BE2C (cell line): ENCODE results near the gene MT1A.

Experiments
- DNase-seq: peaks from one replicate; pipeline ENCODE4 v3.0.0-alpha.2; 2020
- H3K27me3 ChIP-seq: fragments of 250-450 bp; sonication (Bioruptor Pico); 2 replicates; pipeline ENCODE4 v1.5.1; 2020; ENCODE audit warnings: mild to moderate bottlenecking
- H3K36me3 ChIP-seq: fragments of 250-450 bp; sonication (Bioruptor Pico); 2 replicates; pipeline ENCODE4 v1.5.1; 2020; ENCODE audit warnings: mild to moderate bottlenecking
- H3K4me1 ChIP-seq: fragments of 250-450 bp; sonication (Bioruptor Pico); 2 replicates; pipeline ENCODE4 v1.5.1; 2020
- H3K4me3 ChIP-seq: 2 replicates; pipeline ENCODE4 v1.5.1; 2011; ENCODE audit warnings: low read depth, low read length
- H3K9me3 ChIP-seq: fragments of 250-450 bp; sonication (Bioruptor Pico); 2 replicates; pipeline ENCODE4 v1.5.1; 2020
- TF ChIP-seq, protein P1 (sequence below): IDR thresholded peaks from 2 replicates; pipeline ENCODE4 v1.5.1; 2012; ENCODE audit warnings: mild to moderate bottlenecking, low read depth, low read length

The MT1A gene

DNA sequence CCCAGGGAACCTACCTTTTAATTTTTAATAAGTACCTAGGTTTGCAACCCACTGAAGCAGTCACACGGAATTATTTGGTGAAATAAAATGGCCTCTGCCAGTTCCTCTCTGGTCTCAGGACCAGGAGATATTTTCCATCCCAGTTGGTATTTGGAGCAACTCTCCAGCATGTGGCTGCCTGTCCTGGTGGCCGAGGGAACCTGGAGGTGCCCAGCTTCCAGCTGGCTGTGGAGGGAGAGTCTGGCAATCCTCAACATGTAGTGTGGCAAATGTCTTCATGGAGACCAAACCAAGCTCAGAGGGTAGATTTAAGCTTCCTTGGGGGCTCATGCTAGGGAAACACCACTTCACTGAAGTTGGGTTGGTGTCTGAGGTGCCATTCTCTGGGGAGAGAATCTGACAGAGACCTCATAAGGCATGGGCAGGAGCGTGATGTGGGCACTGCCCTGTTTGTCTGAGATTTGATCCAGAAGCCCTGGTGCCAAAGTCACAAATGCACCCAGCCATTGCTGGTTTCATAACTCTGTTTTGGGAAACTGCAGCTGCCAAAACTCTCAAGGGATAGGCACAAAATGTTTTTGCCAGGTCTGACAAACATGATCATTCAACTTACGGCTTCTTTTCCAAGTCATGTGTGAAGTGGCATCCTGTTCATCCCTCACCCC is 46.6 kb downstream of the MT1A start:
- no peaks in the 10 kb centered on the region for H3K36me3 ChIP-seq
- H3K9me3 ChIP-seq, result no peaks in the 10 kb centered on the region
- TF ChIP-seq, protein P1, sequence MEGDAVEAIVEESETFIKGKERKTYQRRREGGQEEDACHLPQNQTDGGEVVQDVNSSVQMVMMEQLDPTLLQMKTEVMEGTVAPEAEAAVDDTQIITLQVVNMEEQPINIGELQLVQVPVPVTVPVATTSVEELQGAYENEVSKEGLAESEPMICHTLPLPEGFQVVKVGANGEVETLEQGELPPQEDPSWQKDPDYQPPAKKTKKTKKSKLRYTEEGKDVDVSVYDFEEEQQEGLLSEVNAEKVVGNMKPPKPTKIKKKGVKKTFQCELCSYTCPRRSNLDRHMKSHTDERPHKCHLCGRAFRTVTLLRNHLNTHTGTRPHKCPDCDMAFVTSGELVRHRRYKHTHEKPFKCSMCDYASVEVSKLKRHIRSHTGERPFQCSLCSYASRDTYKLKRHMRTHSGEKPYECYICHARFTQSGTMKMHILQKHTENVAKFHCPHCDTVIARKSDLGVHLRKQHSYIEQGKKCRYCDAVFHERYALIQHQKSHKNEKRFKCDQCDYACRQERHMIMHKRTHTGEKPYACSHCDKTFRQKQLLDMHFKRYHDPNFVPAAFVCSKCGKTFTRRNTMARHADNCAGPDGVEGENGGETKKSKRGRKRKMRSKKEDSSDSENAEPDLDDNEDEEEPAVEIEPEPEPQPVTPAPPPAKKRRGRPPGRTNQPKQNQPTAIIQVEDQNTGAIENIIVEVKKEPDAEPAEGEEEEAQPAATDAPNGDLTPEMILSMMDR, result no peak
- H3K4me1 ChIP-seq, result no peaks in the 10 kb centered on the region
- DNase-seq, result no peak
- no peak overlapping the region for H3K4me3 ChIP-seq
- H3K27me3 ChIP-seq, result no peaks in the 10 kb centered on the region

DNA sequence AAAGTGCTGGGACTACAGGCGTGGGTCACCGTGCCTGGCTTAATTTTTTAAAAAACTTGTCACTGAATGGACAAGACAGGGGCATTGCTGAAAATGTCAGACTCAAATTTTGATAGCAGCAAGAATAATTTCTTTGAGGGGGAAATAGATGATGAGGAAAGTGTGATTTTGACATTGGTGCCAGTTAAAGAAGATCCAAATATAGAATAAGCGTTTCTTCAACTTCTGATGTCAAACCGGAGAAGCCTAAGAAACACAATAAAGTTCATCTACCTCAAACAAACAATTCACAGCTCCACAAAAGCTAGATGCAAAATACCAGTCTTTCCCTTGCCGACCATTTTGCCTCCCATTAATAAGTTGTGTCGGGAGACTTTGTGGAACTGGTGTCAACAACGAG is 48.3 kb downstream of the MT1A start:
- no peak overlapping the region for H3K4me3 ChIP-seq
- H3K27me3 ChIP-seq, result no peaks in the 10 kb centered on the region
- H3K36me3 ChIP-seq, result no peaks in the 10 kb centered on the region
- no peak for DNase-seq
- no peaks in the 10 kb centered on the region for H3K9me3 ChIP-seq
- H3K4me1 ChIP-seq, result no peaks in the 10 kb centered on the region
- TF ChIP-seq, protein P1, result no peak

DNA sequence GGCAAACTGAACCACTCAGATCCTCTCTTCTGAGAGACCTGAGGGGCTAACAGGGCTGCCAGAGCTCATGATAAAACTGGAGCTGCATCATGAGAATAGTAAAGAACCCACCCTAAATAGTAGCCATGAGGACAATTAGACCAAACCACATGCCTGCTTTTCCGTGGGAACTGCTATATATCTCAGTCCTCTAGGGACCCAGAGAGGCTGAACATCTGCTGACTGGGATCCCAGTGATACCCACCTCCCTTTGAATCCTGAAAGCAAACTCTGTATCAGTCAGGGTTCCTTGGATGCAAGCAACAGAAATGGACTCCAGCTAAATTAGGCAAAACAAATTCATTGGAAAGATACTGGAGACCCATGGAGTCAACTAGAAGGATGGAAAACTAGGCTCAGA is 50.3 kb downstream of the MT1A start:
- Histone ChIP-seq H3K4me3 (no peak overlapping the region), H3K36me3 (no peaks in the 10 kb centered on the region)
- DNase-seq, result no peak

DNA sequence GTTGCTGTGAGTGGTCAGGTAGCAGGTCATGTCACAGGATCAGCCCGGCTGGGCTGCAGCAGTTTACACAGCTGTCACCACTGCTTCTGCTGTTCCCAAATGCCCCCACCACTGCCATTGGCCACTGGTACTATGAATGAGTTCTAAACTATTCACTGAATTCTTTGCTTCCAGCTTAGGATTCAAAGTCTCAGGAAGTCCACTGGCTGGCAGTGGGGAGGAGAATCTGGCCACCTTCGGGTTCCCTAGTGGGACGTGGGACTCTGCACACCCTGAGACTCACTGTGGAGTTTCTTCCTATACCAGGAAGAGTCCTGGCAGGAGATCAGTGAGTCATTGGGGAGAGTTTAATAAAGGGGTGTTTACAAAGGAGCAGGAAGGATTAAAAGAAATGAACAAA is 50.7 kb downstream of the MT1A start:
- Histone ChIP-seq H3K9me3 (no peaks in the 10 kb centered on the region), H3K36me3 (no peaks in the 10 kb centered on the region), H3K4me3 (no peak overlapping the region), H3K4me1 (no peaks in the 10 kb centered on the region), H3K27me3 (no peaks in the 10 kb centered on the region)
- no peak for DNase-seq
- TF ChIP-seq, protein P1, result no peak

More for the DNA sequence above, 50.3 kb downstream of the MT1A start:
- H3K4me1 ChIP-seq, result no peaks in the 10 kb centered on the region
- H3K9me3 ChIP-seq, result no peaks in the 10 kb centered on the region
- TF ChIP-seq, protein P1, result no peak
- no peaks in the 10 kb centered on the region for H3K27me3 ChIP-seq
